ENCODE results near the gene ATP1A2.

ATP1A2 gene

GRCh38 chr1:160115545-160116282, at the start of gene ATP1A2:
ATP1A2 (plus strand) TSS chr1:160115759; CDS start chr1:160115862, 103 bp downstream.
- no peak for DNase-seq (ENCODE audit: low spot score)

GRCh38 chr1:160066829-160067745, 48.5 kb upstream of the ATP1A2 start:
- DNase-seq (ENCODE audit: low spot score): no peak
- no peak for FAIRE-seq

More at GRCh38 chr1:160115545-160116282, at the start of gene ATP1A2:
- FAIRE-seq: no peak

GRCh38 chr1:160068225-160068624, 47.3 kb upstream of the ATP1A2 start:
- no peak for FAIRE-seq
- no peak for DNase-seq (ENCODE audit: low spot score)

- DNase-seq (ENCODE audit: low spot score) (no peak), FAIRE-seq (no peak)
These were observed 45.9 kb upstream of the ATP1A2 start, which contains the start of gene KCNJ10 for GRCh38 chr1:160069460-160070231. KCNJ10 (minus strand) TSS chr1:160070160; CDS start chr1:160042532, 27,628 bp downstream.

GRCh38 chr1:160070243-160071163, 45.1 kb upstream of the ATP1A2 start:
- no peak for FAIRE-seq
- DNase-seq (ENCODE audit: low spot score): no peak

- no peak for DNase-seq (ENCODE audit: low spot score)
- no peak for FAIRE-seq
These were observed 44.3 kb upstream of the ATP1A2 start for GRCh38 chr1:160071289-160071688.

GRCh38 chr1:160074865-160075264, 40.7 kb upstream of the ATP1A2 start:
- DNase-seq (ENCODE audit: low spot score): no peak
- no peak for FAIRE-seq

GRCh38 chr1:160075836-160076235, 39.7 kb upstream of the ATP1A2 start:
- DNase-seq (ENCODE audit: low spot score) (no peak), FAIRE-seq (no peak)

GRCh38 chr1:160076295-160076694, 39.3 kb upstream of the ATP1A2 start:
- peak; percentile 55 for DNase-seq (ENCODE audit: low spot score)
- FAIRE-seq: peak; percentile 61

GRCh38 chr1:160077486-160077885, 38.1 kb upstream of the ATP1A2 start:
- FAIRE-seq (no peak), DNase-seq (ENCODE audit: low spot score) (no peak)

- DNase-seq (ENCODE audit: low spot score): peak; percentile 10
- FAIRE-seq: no peak
These were observed 36.9 kb upstream of the ATP1A2 start for GRCh38 chr1:160078512-160079195.

GRCh38 chr1:160079448-160079847, 36.1 kb upstream of the ATP1A2 start:
- DNase-seq (ENCODE audit: low spot score): no peak

GRCh38 chr1:160080381-160081100, 35.0 kb upstream of the ATP1A2 start:
- DNase-seq (ENCODE audit: low spot score): no peak
- no peak for FAIRE-seq

More at GRCh38 chr1:160079448-160079847, 36.1 kb upstream of the ATP1A2 start:
- FAIRE-seq: no peak

GRCh38 chr1:160081261-160081936, 34.2 kb upstream of the ATP1A2 start, which contains the start of gene KCNJ9:
KCNJ9 (plus strand) TSS chr1:160081538; CDS start chr1:160084031, 2,493 bp downstream.
- FAIRE-seq (no peak), DNase-seq (ENCODE audit: low spot score) (no peak)

- FAIRE-seq (no peak), DNase-seq (ENCODE audit: low spot score) (no peak)
These were observed 33.1 kb upstream of the ATP1A2 start for GRCh38 chr1:160082487-160082886.

- DNase-seq (ENCODE audit: low spot score): no peak
- FAIRE-seq: no peak
These were observed 32.6 kb upstream of the ATP1A2 start for GRCh38 chr1:160082926-160083325.

- DNase-seq (ENCODE audit: low spot score) (no peak), FAIRE-seq (no peak)
These were observed 31.4 kb upstream of the ATP1A2 start for GRCh38 chr1:160083968-160084770.
